Memory B cell (primary cell): ENCODE results near the gene TBC1D30.
"Not testable (repeated sequence)": the region's sequence is repeated elsewhere in the genome, so short reads cannot be mapped to it uniquely, and the experiment has no call there.

Experiments
- ATAC-seq: fragments of 150-1000 bp; cut with Tn5 transposase; 2 replicates; pipeline ENCODE4 v1.10.0; 2021; ENCODE audit warnings: low read depth, mild to moderate bottlenecking, moderate library complexity
- DNase-seq, 2 donors: peaks; one replicate each; pipeline ENCODE4 v3.0.0; 2022; ENCODE audit warnings: low spot score in 2 of 2
- H3K27ac Mint-ChIP-seq: one replicate; pipeline ENCODE4 v1.8.0; 2022; ENCODE audit warnings: mild to moderate bottlenecking, moderate library complexity, mixed read lengths
- H3K27me3 Mint-ChIP-seq: one replicate; pipeline ENCODE4 v1.8.0; 2022; ENCODE audit warnings: mixed read lengths
- H3K36me3 Mint-ChIP-seq: one replicate; pipeline ENCODE4 v1.8.0; 2022; ENCODE audit warnings: mild to moderate bottlenecking, mixed read lengths
- H3K4me1 Mint-ChIP-seq: one replicate; pipeline ENCODE4 v1.8.0; 2022; ENCODE audit warnings: mixed read lengths
- H3K4me3 Mint-ChIP-seq: one replicate; pipeline ENCODE4 v1.8.0; 2022; ENCODE audit warnings: mild to moderate bottlenecking, moderate library complexity, mixed read lengths
- H3K9me3 Mint-ChIP-seq: one replicate; pipeline ENCODE4 v1.8.0; 2022; ENCODE audit warnings: mixed read lengths

Gene TBC1D30

DNA sequence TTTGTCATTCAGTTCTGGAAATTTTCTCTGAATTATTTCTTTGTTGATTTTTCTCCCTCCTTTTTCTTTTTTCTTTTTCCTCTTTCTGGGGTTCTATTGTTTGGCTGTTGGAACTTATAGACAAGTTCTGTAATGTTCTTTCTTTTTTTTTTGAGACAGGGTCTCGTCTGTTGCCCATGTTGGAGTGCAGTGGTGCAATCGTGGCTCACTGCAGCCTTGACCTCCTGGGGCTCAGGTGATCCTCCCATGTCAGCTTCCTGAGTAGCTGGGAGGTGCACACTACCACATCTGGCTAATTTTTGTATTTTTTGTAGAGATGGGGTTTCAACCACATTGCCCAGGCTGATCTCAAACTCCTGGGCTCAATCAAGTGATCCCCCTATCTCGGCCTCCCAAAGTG, 30.1 kb upstream of the TBC1D30 start:
- Mint-ChIP-seq H3K27me3 (peaks cover 8% of the 10 kb centered on the region), H3K36me3 (peaks cover 2% of the 10 kb centered on the region), H3K9me3 (no peaks in the 10 kb centered on the region), H3K27ac (no peak overlapping the region), H3K4me1 (no peaks in the 10 kb centered on the region), H3K4me3 (no peak overlapping the region)
- no peak for DNase-seq
- ATAC-seq: no peak

DNA sequence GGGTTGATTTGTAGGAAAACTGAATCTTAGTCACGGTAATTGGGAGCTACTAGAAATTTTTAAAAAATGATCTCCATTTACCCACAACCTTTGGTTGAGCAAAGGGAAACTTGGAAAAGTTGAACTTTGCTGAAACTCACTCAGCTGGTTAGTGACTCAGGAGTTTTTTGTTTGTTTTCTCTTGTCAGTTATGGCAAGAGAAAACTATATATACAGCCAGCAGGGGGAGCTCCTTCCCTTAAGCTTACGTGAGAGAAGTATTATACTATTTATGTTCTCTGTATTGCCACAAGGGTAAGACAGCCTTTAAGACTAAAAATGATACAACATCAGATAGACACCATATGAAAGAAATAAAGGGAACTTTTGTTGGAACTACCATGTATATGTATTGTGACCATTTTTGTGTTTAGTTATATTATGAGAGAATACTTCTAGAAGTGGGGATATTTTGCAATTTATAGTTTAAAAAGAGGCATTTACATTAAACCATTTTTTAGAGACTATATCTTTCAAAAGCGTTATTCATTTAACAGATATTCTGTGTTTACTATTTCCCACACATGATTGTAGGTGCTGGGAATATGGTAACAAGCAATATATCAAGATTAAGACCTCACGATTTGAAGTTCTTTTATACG, 28.1 kb upstream of the TBC1D30 start:
- DNase-seq: peak; percentile 58 to 59
- ATAC-seq: peak; percentile 96
- no peaks in the 10 kb centered on the region for H3K9me3 Mint-ChIP-seq

DNA sequence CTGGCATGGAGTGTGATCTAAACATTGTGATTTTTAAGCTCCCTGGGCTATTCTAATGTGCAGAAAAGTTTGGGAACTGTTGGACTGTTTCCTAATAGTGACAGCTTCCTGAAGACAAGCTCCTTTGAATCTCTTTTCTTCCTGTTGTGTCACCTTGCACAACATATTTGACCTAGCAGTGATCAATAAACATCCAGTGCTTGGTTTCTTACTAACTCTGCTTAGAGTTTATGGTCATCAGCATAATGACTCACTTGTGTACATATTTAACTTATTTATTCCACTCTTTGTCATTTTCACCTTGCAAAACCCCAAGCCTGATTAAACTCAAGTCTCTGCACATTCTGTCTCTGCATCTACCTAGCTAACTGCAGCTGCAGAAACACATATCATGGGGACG, 27.3 kb upstream of the TBC1D30 start:
- Mint-ChIP-seq H3K9me3 (no peaks in the 10 kb centered on the region), H3K27ac (no peak overlapping the region), H3K4me3 (no peak overlapping the region), H3K4me1 (no peaks in the 10 kb centered on the region), H3K27me3 (peaks cover 20% of the 10 kb centered on the region), H3K36me3 (peaks cover 2% of the 10 kb centered on the region)
- ATAC-seq (no peak), DNase-seq (no peak)

More for the DNA sequence above, 28.1 kb upstream of the TBC1D30 start:
- H3K4me3 Mint-ChIP-seq: no peak overlapping the region
- H3K36me3 Mint-ChIP-seq: peaks cover 2% of the 10 kb centered on the region
- H3K4me1 Mint-ChIP-seq: no peaks in the 10 kb centered on the region
- H3K27me3 Mint-ChIP-seq: peaks cover 20% of the 10 kb centered on the region
- no peak overlapping the region for H3K27ac Mint-ChIP-seq

DNA sequence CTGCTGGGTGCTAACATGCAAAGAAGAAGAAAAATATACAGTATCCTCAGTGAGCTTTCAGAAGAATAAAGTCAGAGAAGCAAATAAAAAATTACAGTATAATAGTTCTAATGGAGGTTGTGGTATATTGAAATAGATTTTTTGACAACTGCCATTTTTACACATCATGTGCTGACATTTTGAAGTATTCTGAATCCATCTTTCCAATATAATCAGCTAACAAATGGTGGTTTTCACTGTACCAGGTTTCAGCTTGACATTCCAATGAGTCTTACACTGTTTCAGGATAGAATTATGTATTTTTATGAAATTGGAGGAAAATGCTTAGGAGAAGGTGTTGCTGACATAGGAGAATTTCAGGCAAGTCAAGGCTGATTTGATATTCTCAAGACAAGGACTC, 26.3 kb upstream of the TBC1D30 start:
- ATAC-seq (no peak), DNase-seq (no peak)
- Mint-ChIP-seq H3K4me1 (no peaks in the 10 kb centered on the region), H3K27me3 (peaks cover 20% of the 10 kb centered on the region), H3K4me3 (no peak overlapping the region), H3K27ac (no peak overlapping the region), H3K9me3 (no peaks in the 10 kb centered on the region), H3K36me3 (peaks cover 2% of the 10 kb centered on the region)

DNA sequence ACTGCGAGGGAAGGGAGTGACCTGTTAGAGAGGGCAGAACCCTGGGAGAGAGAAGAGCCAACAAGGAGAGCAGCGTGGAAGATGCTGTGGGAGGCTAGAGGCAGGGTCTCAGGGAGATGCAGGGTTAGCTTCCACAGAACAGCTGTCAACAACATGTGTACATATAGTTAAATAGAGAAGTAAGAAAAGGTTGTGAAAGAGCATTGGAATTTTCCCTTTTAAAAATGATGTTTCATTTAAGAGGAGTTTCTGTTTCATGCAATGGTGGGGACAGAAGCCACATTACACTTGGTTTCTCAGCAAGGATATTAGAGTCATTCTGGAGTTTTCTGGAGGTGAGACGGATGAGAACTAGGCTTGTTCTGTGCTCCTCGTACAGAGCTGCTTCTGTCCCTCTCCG, 23.8 kb upstream of the TBC1D30 start:
- peaks cover 16% of the 10 kb centered on the region for H3K27me3 Mint-ChIP-seq

DNA sequence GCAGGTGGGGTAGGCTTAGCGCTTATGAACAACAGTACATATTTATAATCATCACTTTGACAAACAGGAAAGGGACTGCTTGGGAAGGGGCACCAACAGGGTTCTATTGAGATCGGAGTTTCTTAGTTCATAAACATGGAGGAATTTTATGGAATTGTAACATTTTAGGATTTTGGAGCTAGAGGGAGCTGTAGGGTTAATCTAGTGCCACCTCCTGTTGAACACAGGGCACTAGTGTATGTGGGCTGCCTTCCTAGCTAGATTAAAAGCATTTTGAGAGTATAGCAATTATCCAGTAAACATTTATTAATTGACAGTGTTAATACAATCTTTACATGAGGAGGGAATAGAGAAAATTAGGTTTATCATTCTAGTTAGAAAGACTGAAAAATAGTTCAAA, 23.1 kb upstream of the TBC1D30 start:
- H3K4me1 Mint-ChIP-seq: no peaks in the 10 kb centered on the region
- no peak for ATAC-seq
- H3K27ac Mint-ChIP-seq: no peak overlapping the region
- H3K9me3 Mint-ChIP-seq: no peaks in the 10 kb centered on the region
- H3K36me3 Mint-ChIP-seq: no peaks in the 10 kb centered on the region
- H3K27me3 Mint-ChIP-seq: peaks cover 17% of the 10 kb centered on the region
- DNase-seq: no peak
- no peak overlapping the region for H3K4me3 Mint-ChIP-seq

More for the DNA sequence above, 23.8 kb upstream of the TBC1D30 start:
- no peak overlapping the region for H3K27ac Mint-ChIP-seq
- H3K36me3 Mint-ChIP-seq: no peaks in the 10 kb centered on the region
- DNase-seq: no peak
- no peak for ATAC-seq
- H3K4me1 Mint-ChIP-seq: no peaks in the 10 kb centered on the region
- no peak overlapping the region for H3K4me3 Mint-ChIP-seq
- no peaks in the 10 kb centered on the region for H3K9me3 Mint-ChIP-seq

DNA sequence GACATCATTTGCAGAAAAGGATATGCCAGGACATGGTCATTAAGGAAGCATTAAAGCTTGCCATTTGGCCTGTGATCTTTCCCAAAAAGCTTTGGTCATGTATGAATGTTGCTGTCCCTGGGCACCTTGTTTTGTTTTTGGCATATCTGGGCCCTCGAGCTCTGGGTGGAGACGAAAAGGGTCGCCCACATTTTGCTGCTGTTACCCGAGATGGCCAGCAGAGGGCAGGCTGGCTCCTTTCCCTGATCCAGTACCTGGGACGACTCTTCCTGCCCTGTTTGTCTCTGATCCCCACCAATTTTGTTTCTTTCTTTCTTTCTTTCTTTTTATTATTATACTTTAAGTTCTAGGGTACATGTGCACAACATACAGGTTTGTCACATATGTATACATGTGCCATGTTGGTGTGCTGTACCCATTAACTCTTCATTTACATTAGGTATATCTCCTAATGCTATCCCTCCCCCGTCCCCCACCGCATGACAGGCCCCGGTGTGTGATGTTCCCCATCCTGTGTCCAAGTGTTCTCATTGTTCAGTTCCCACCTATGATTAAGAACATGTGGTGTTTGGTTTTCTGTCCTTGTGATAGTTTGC, 22.2 kb upstream of the TBC1D30 start:
- not testable (repeated sequence) for H3K27ac Mint-ChIP-seq, H3K36me3 Mint-ChIP-seq, H3K4me1 Mint-ChIP-seq, H3K9me3 Mint-ChIP-seq, H3K4me3 Mint-ChIP-seq
- peaks cover 23% of the 10 kb centered on the region for H3K27me3 Mint-ChIP-seq
- ATAC-seq (peak; percentile 48), DNase-seq (peak; percentile 37 to 60)

DNA sequence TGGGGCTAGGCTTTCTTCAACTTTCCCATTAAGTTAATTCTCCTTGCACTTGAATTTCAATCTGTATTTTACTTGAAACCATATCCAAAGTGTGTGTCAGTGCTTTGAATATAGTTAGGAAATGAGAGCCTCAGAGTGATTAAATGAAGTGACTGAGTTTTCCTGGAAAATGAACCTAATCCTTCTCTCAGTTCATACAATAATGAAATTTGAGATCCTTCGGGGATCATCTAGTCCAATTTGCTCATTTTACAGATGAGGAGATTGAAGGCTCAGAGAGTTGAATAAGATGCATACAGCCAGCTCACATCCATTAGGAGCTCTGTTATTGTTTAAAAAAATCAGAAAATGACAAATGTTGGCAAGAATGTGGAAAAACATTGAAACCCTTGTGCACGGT, 18.3 kb upstream of the TBC1D30 start:
- no peak overlapping the region for H3K4me3 Mint-ChIP-seq
- ATAC-seq (no peak), DNase-seq (no peak)
- no peak overlapping the region for H3K27ac Mint-ChIP-seq
- H3K36me3 Mint-ChIP-seq: no peaks in the 10 kb centered on the region
- no peaks in the 10 kb centered on the region for H3K9me3 Mint-ChIP-seq
- peaks cover 21% of the 10 kb centered on the region for H3K27me3 Mint-ChIP-seq
- H3K4me1 Mint-ChIP-seq: peaks cover 3% of the 10 kb centered on the region

DNA sequence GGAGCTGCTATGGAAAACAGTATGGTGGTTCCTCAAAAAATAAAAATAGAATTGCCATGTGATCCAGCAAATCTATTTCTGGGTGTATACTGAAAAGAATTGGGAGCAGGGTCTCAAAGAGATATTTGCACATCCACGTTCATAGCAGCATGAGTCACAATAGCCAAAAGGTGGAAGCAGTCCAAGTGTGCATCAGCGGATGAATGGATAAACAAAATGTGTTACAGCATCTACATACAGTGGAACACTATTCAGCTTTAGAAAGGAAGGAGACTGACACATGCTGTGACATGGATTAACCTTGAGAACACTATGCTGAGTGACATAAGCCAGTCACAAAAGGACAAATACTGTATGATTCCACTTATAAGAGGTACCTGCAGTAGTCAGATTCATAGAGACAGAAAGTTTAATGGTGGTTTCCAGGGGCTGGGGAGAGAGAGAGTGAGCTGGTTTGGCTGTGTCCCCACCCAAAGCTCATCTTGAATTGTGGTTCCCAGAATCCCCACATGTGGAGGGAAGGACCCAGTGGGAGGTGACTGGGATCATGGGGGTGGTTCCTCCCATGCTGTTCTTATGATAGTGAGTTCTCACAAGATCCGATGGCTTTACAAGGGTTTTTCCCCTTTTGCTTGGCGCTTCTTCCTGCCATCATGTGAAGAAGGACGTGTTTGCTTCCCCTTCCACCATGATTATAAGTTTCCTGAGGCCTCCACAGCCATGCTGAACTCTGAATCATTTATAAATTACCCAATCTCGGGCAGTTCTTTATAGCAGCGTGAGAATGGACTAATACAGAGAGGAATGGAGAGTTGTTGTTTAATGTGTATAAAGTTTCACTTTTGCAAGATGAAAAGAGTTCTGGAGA, 17.6 kb upstream of the TBC1D30 start:
- Mint-ChIP-seq H3K36me3 (no peaks in the 10 kb centered on the region), H3K4me3 (no peak overlapping the region), H3K27me3 (peaks cover 20% of the 10 kb centered on the region), H3K27ac (no peak overlapping the region), H3K4me1 (peaks cover 3% of the 10 kb centered on the region), H3K9me3 (no peaks in the 10 kb centered on the region)
- no peak for ATAC-seq
- DNase-seq: no peak

DNA sequence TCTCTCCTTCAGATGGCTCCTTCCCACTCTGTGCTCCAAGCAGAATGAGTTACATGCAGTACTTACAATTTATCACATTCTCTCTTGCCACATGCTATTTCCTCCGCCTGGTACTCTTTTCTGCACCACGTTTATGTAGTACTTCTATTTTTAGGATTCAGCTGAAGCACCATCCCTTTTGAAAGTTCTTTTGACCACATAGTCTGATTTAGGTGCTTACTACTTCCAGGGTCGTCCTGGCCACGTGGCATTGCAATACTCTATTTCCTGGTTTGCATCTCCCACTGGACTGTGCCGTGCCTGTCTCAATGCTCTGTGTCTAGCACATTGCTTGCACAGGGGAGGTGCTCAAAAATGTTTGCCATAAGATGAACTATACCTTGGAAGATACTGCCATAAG, 16.3 kb upstream of the TBC1D30 start:
- no peak for DNase-seq
- no peak for ATAC-seq
- H3K36me3 Mint-ChIP-seq: no peaks in the 10 kb centered on the region
- no peaks in the 10 kb centered on the region for H3K9me3 Mint-ChIP-seq
- no peak overlapping the region for H3K27ac Mint-ChIP-seq
- no peak overlapping the region for H3K4me3 Mint-ChIP-seq
- peaks cover 3% of the 10 kb centered on the region for H3K4me1 Mint-ChIP-seq
- peaks cover 20% of the 10 kb centered on the region for H3K27me3 Mint-ChIP-seq

DNA sequence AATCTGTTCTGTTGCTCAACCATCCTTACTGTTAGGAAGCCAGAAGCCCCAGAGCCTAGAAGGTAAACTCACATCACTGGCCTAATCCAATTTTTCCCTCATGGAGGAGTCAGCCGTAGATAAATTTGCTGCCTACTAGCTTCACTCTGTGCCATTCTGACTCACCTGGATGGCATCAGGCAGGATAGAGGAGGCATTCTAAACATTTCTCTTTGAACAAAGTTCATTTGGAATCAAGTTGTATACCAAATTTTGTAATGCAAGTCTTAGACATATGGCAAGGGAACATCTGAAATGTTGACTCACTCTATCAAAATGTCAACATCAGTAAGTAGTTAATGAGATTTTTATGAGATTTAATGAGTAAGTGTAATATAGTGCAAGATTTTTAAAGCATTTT, 13.6 kb upstream of the TBC1D30 start:
- no peak overlapping the region for H3K27ac Mint-ChIP-seq
- ATAC-seq (no peak), DNase-seq (no peak)
- peaks cover 2% of the 10 kb centered on the region for H3K36me3 Mint-ChIP-seq
- peaks cover 3% of the 10 kb centered on the region for H3K4me1 Mint-ChIP-seq
- no peaks in the 10 kb centered on the region for H3K9me3 Mint-ChIP-seq
- H3K27me3 Mint-ChIP-seq: peaks cover 23% of the 10 kb centered on the region
- H3K4me3 Mint-ChIP-seq: no peak overlapping the region

DNA sequence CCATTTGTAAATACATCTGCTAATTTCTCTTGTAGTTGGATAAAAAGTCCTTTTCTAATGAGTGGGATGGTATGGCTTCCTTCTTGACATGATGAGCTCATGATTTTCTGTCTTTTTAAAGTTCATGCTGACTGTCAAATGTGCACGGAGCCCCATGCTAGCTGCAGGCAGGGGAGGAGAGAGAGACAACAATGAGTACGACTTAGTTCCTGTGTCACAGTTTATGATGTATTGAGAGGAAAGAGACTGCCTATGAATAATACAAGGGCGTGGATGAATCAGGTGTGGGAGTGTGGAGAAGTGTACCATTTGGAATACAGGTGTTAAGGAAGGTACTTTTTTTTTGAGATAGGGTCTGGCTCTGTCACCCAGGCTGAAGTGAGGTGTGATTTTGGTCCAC, 10.7 kb upstream of the TBC1D30 start:
- DNase-seq: no peak
- Mint-ChIP-seq H3K36me3 (peaks cover 2% of the 10 kb centered on the region), H3K27ac (no peak overlapping the region), H3K9me3 (no peaks in the 10 kb centered on the region), H3K4me1 (no peaks in the 10 kb centered on the region), H3K27me3 (peaks cover 20% of the 10 kb centered on the region), H3K4me3 (no peak overlapping the region)
- no peak for ATAC-seq

DNA sequence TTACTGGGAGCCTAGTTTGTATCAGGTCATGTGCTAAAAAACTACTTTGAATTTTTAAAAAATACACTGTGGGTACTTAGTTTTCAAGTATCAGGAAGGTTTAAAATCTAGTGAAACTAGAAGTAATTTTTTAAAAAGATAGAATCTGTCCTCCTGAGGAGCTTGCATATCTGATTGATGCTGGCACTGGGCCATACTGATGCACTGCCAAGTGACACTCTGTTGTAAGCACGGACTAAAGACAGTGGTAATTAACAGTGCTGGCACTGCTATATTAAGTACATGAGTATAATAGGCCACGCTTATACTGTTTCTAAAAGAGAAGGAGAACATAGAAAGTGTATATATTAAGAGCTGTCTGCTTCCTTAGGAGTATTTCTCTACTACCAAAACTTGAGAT, 10.0 kb upstream of the TBC1D30 start:
- ATAC-seq: no peak
- Mint-ChIP-seq H3K27ac (no peak overlapping the region), H3K4me1 (no peaks in the 10 kb centered on the region), H3K27me3 (peaks cover 20% of the 10 kb centered on the region), H3K9me3 (no peaks in the 10 kb centered on the region), H3K36me3 (peaks cover 2% of the 10 kb centered on the region), H3K4me3 (no peak overlapping the region)
- DNase-seq: no peak

DNA sequence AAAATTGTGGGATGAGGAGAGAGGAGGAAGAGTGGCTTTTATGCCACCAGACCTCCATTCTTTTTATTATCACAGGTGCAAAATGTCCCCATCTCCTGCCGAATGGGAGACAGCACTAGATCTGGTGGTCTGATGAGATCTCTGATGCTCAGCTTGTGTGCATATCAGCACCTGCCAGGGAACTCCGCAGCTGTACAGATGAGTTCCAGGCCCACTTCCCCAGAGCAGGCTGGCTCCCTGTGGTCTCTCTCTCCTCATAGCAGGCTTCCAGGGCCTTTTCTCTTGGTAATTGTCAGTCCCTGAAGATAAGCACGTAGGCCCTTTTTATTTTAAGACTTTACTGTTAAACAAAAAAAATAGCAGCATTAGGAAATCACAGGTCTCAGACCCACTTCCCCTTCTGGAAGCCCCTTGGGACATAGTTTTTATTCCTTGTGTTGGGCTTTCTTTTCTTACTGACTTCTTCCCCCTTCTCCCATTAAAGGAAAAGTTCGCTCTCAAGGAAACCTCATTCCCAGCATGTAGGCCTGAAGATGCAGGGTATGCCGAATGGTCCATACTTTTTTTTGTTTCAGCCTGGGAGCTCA, 4.5 kb upstream of the TBC1D30 start:
- no peak for ATAC-seq
- no peak for DNase-seq
- H3K4me1 Mint-ChIP-seq: peaks cover 3% of the 10 kb centered on the region
- H3K4me3 Mint-ChIP-seq: no peak overlapping the region
- no peaks in the 10 kb centered on the region for H3K9me3 Mint-ChIP-seq
- H3K27ac Mint-ChIP-seq: no peak overlapping the region
- peaks cover 20% of the 10 kb centered on the region for H3K27me3 Mint-ChIP-seq
- peaks cover 1% of the 10 kb centered on the region for H3K36me3 Mint-ChIP-seq
